ENCODE results near the gene SLC12A3.
"Not testable (repeated sequence)": the region's sequence is repeated elsewhere in the genome, so short reads cannot be mapped to it uniquely, and the experiment has no call there.

SLC12A3 gene

GRCh38 chr16:56848955-56849689 lies 15.9 kb upstream of the SLC12A3 start:
- no peak for FAIRE-seq

GRCh38 chr16:56849690-56850680 lies 15.0 kb upstream of the SLC12A3 start:
- no peak for FAIRE-seq

GRCh38 chr16:56851671-56852400 lies 13.2 kb upstream of the SLC12A3 start:
- FAIRE-seq = no peak

- no peak for FAIRE-seq
Observed at GRCh38 chr16:56852401-56852730, 12.6 kb upstream of the SLC12A3 start.

- FAIRE-seq = no peak
Observed at GRCh38 chr16:56852968-56853367, 12.0 kb upstream of the SLC12A3 start.

- FAIRE-seq = no peak
Observed at GRCh38 chr16:56855201-56855600, 9.8 kb upstream of the SLC12A3 start.

- no peak for FAIRE-seq
Observed at GRCh38 chr16:56855946-56856345, 9.1 kb upstream of the SLC12A3 start.

GRCh38 chr16:56856876-56857447 lies 8.0 kb upstream of the SLC12A3 start:
- FAIRE-seq = no peak

GRCh38 chr16:56858374-56858773 lies 6.6 kb upstream of the SLC12A3 start:
- FAIRE-seq = no peak

GRCh38 chr16:56859636-56860035 lies 5.4 kb upstream of the SLC12A3 start:
- no peak for FAIRE-seq

GRCh38 chr16:56860226-56861020 lies 4.6 kb upstream of the SLC12A3 start:
- no peak for FAIRE-seq

- FAIRE-seq = no peak
Observed at GRCh38 chr16:56861092-56861610, 3.9 kb upstream of the SLC12A3 start.

GRCh38 chr16:56861756-56862155 lies 3.3 kb upstream of the SLC12A3 start:
- FAIRE-seq = no peak

- no peak for FAIRE-seq
Observed at GRCh38 chr16:56862776-56863175, 2.2 kb upstream of the SLC12A3 start.

GRCh38 chr16:56865394-56866062 lies 521 bp downstream of the SLC12A3 start:
- no peak for FAIRE-seq

GRCh38 chr16:56866955-56867830 lies 2.2 kb downstream of the SLC12A3 start:
- peak; percentile 68 for FAIRE-seq

- no peak for FAIRE-seq
Observed at GRCh38 chr16:56868175-56868574, 3.2 kb downstream of the SLC12A3 start.

GRCh38 chr16:56868766-56869165 lies 3.8 kb downstream of the SLC12A3 start:
- FAIRE-seq = not testable (repeated sequence)

GRCh38 chr16:56869513-56870275 lies 4.7 kb downstream of the SLC12A3 start:
- no peak for FAIRE-seq

Measured in islet of Langerhans (tissue), 1 donor.